ENCODE data around the gene BSDC1. TPM values are rescaled to one million over a fixed set of nuclear protein-coding genes. Genes with fewer than 3 reads are reported as not detected.
A peak's percentile ranks its signal among the peaks of the same experiment; 100 is the strongest.

Gene BSDC1
- total RNA-seq, 1 experiment from 2014 or later: 44.3 TPM

GRCh38 chr1:32413507-32414185, 19.4 kb upstream of the BSDC1 start (continued):
- TF ChIP-seq MLX (CRISPR knock-in tag; IDR thresholded peaks at IDR 0.05) (no peak), ATF1 (CRISPR knock-in tag; IDR thresholded peaks at IDR 0.05) (no peak), TP53 (CRISPR knock-in tag; IDR thresholded peaks at IDR 0.05) (no peak), STAT6 (CRISPR knock-in tag; conservative IDR thresholded peaks at IDR 0.05; ENCODE audit: low read depth) (no peak), SMAD4 (CRISPR knock-in tag; IDR thresholded peaks at IDR 0.05) (no peak), ESRRA (CRISPR knock-in tag; IDR thresholded peaks at IDR 0.05; ENCODE audit: borderline replicate concordance) (peak; percentile 95)
- TF ChIP-seq, protein P1, sequence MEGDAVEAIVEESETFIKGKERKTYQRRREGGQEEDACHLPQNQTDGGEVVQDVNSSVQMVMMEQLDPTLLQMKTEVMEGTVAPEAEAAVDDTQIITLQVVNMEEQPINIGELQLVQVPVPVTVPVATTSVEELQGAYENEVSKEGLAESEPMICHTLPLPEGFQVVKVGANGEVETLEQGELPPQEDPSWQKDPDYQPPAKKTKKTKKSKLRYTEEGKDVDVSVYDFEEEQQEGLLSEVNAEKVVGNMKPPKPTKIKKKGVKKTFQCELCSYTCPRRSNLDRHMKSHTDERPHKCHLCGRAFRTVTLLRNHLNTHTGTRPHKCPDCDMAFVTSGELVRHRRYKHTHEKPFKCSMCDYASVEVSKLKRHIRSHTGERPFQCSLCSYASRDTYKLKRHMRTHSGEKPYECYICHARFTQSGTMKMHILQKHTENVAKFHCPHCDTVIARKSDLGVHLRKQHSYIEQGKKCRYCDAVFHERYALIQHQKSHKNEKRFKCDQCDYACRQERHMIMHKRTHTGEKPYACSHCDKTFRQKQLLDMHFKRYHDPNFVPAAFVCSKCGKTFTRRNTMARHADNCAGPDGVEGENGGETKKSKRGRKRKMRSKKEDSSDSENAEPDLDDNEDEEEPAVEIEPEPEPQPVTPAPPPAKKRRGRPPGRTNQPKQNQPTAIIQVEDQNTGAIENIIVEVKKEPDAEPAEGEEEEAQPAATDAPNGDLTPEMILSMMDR (IDR thresholded peaks at IDR 0.05): peak; percentile 86

GRCh38 chr1:32411261-32411660, 17.0 kb upstream of the BSDC1 start:
- Mint-ChIP-seq H3K4me1 (0 out of 2 replicates have a peak, but pooled peaks cover 5% of the 10 kb centered on the region), H3K36me3 (peaks cover 36% of the 10 kb centered on the region), H3K4me3 (no peak overlapping the region), H3K27ac (no peak overlapping the region), H3K9me3 (peaks cover 43% of the 10 kb centered on the region), H3K27me3 (ENCODE audit: low read depth) (peaks cover 32% of the 10 kb centered on the region)
- ATAC-seq (no peak), DNase-seq (ENCODE audit: low spot score) (no peak)
- ChIA-PET CTCF (interaction anchor here (2.7 kb wide), 1 partner anchor 10 kb away, joined by 12 read pairs; no protein-coding TSS in a partner anchor), POLR2A (interaction anchor here (1.1 kb wide), 1 partner anchor 163 kb away, joined by 3 read pairs; no protein-coding TSS in a partner anchor)
- TF ChIP-seq, protein P2, sequence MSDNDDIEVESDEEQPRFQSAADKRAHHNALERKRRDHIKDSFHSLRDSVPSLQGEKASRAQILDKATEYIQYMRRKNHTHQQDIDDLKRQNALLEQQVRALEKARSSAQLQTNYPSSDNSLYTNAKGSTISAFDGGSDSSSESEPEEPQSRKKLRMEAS (CRISPR knock-in tag; IDR thresholded peaks at IDR 0.05): no peak
- TF ChIP-seq RORB (CRISPR knock-in tag; IDR thresholded peaks at IDR 0.05) (no peak), TEAD1 (CRISPR knock-in tag; IDR thresholded peaks at IDR 0.05) (no peak), STAT6 (CRISPR knock-in tag; conservative IDR thresholded peaks at IDR 0.05; ENCODE audit: low read depth) (no peak), FOXJ3 (CRISPR knock-in tag; IDR thresholded peaks at IDR 0.05; ENCODE audit: borderline replicate concordance) (no peak), TP53 (CRISPR knock-in tag; IDR thresholded peaks at IDR 0.05) (no peak), JAZF1 (CRISPR knock-in tag; IDR thresholded peaks at IDR 0.05) (no peak), GABPB1 (CRISPR knock-in tag; IDR thresholded peaks at IDR 0.05) (no peak), TCF7 (CRISPR knock-in tag; IDR thresholded peaks at IDR 0.05; ENCODE audit: low read depth) (no peak), MYBL2 (CRISPR knock-in tag; IDR thresholded peaks at IDR 0.05) (no peak)
- TF ChIP-seq, protein P3, sequence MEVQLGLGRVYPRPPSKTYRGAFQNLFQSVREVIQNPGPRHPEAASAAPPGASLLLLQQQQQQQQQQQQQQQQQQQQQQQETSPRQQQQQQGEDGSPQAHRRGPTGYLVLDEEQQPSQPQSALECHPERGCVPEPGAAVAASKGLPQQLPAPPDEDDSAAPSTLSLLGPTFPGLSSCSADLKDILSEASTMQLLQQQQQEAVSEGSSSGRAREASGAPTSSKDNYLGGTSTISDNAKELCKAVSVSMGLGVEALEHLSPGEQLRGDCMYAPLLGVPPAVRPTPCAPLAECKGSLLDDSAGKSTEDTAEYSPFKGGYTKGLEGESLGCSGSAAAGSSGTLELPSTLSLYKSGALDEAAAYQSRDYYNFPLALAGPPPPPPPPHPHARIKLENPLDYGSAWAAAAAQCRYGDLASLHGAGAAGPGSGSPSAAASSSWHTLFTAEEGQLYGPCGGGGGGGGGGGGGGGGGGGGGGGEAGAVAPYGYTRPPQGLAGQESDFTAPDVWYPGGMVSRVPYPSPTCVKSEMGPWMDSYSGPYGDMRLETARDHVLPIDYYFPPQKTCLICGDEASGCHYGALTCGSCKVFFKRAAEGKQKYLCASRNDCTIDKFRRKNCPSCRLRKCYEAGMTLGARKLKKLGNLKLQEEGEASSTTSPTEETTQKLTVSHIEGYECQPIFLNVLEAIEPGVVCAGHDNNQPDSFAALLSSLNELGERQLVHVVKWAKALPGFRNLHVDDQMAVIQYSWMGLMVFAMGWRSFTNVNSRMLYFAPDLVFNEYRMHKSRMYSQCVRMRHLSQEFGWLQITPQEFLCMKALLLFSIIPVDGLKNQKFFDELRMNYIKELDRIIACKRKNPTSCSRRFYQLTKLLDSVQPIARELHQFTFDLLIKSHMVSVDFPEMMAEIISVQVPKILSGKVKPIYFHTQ (CRISPR knock-in tag; IDR thresholded peaks at IDR 0.05): no peak
- TF ChIP-seq, protein P4, sequence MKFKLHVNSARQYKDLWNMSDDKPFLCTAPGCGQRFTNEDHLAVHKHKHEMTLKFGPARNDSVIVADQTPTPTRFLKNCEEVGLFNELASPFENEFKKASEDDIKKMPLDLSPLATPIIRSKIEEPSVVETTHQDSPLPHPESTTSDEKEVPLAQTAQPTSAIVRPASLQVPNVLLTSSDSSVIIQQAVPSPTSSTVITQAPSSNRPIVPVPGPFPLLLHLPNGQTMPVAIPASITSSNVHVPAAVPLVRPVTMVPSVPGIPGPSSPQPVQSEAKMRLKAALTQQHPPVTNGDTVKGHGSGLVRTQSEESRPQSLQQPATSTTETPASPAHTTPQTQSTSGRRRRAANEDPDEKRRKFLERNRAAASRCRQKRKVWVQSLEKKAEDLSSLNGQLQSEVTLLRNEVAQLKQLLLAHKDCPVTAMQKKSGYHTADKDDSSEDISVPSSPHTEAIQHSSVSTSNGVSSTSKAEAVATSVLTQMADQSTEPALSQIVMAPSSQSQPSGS (CRISPR knock-in tag; IDR thresholded peaks at IDR 0.05; ENCODE audit: borderline replicate concordance, low read depth): no peak
- TF ChIP-seq, protein P5, sequence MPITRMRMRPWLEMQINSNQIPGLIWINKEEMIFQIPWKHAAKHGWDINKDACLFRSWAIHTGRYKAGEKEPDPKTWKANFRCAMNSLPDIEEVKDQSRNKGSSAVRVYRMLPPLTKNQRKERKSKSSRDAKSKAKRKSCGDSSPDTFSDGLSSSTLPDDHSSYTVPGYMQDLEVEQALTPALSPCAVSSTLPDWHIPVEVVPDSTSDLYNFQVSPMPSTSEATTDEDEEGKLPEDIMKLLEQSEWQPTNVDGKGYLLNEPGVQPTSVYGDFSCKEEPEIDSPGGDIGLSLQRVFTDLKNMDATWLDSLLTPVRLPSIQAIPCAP (CRISPR knock-in tag; IDR thresholded peaks at IDR 0.05): no peak
